ENCODE data around the gene GPR21.

The GPR21 gene

GRCh38 chr9:123011878-123012528 is 21.5 kb upstream of the GPR21 start:
- TF ChIP-seq, protein P1, sequence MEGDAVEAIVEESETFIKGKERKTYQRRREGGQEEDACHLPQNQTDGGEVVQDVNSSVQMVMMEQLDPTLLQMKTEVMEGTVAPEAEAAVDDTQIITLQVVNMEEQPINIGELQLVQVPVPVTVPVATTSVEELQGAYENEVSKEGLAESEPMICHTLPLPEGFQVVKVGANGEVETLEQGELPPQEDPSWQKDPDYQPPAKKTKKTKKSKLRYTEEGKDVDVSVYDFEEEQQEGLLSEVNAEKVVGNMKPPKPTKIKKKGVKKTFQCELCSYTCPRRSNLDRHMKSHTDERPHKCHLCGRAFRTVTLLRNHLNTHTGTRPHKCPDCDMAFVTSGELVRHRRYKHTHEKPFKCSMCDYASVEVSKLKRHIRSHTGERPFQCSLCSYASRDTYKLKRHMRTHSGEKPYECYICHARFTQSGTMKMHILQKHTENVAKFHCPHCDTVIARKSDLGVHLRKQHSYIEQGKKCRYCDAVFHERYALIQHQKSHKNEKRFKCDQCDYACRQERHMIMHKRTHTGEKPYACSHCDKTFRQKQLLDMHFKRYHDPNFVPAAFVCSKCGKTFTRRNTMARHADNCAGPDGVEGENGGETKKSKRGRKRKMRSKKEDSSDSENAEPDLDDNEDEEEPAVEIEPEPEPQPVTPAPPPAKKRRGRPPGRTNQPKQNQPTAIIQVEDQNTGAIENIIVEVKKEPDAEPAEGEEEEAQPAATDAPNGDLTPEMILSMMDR (IDR thresholded peaks at IDR 0.05; ENCODE audit: low read depth, low read length), result no peak

GRCh38 chr9:123016631-123017030 is 16.8 kb upstream of the GPR21 start:
- TF ChIP-seq, protein P1 (IDR thresholded peaks at IDR 0.05; ENCODE audit: low read depth, low read length), result no peak
- H3K4me3 ChIP-seq (ENCODE audit: low read depth, low read length), result no peak overlapping the region

More at GRCh38 chr9:123011878-123012528, 21.5 kb upstream of the GPR21 start:
- no peak overlapping the region for H3K4me3 ChIP-seq (ENCODE audit: low read depth, low read length)

- TF ChIP-seq, protein P1 (IDR thresholded peaks at IDR 0.05; ENCODE audit: low read depth, low read length), result no peak
- no peak overlapping the region for H3K4me3 ChIP-seq (ENCODE audit: low read depth, low read length)
These were observed 12.7 kb upstream of the GPR21 start for GRCh38 chr9:123020796-123021195.

GRCh38 chr9:123026425-123026824 is 7.0 kb upstream of the GPR21 start:
- H3K4me3 ChIP-seq (ENCODE audit: low read depth, low read length), result no peak overlapping the region

DNA sequence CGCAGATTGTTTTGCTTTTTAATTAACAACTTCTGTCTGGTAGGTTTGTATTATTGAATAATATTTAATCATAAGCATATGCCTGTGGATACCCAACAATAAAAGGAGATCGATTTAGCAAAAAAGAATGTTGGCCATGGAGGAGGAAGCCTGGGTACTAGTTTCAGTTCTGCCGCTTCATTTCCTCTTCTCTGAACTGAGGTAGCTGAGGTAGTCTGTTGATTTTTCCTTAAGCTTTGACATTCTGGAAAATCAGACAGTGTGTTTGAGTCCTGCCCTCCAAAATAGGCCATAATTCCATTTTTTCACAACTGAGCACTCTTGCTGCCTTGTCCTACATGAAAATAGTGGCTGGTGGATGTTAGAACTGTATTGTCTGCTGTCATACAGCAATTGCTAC is 6.0 kb upstream of the GPR21 start:
- no peak overlapping the region for H3K4me3 ChIP-seq (ENCODE audit: low read depth, low read length)
- TF ChIP-seq, protein P1 (IDR thresholded peaks at IDR 0.05; ENCODE audit: low read depth, low read length), result no peak

More at GRCh38 chr9:123026425-123026824, 7.0 kb upstream of the GPR21 start:
- TF ChIP-seq, protein P1 (IDR thresholded peaks at IDR 0.05; ENCODE audit: low read depth, low read length), result no peak

DNA sequence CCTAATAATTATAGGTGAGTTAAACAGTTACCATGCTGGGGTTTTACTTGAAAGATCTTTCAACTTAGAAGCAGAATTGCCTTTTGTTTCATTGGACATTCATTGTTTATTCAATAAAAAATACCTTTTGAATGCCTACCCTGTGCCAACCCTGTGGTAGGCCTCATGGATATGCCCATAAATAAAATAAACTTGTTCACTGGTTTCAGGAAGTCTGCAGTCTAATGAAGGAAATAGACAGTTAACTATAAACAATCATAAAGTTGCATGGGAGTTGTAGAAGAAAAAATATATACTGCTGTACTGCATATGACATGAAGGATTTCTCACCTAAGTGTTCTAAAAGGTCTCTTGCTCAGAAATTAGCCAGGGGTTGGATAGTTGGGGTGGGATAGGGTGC is 5.3 kb upstream of the GPR21 start:
- no peak overlapping the region for H3K4me3 ChIP-seq (ENCODE audit: low read depth, low read length)
- TF ChIP-seq, protein P1 (IDR thresholded peaks at IDR 0.05; ENCODE audit: low read depth, low read length), result no peak

DNA sequence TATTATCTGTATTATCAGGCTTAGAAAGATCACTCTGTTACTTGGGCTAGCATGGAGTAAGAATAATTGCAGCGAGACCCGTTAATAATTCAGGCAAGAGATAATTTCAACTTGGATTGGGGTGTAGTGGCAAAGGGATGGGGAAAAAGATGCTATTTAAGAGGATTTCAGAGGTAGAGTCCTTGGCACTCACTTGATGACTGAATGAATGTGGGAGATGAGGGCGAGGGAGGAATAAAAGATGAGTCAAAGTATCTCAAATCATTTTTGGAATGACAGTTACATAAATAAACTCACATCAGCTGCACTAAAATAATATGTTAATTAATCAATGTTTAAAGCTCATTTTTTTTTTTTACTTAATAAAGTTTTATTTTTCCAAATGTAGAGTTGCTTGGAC is 4.5 kb upstream of the GPR21 start:
- no peak overlapping the region for H3K4me3 ChIP-seq (ENCODE audit: low read depth, low read length)
- TF ChIP-seq, protein P1 (IDR thresholded peaks at IDR 0.05; ENCODE audit: low read depth, low read length), result no peak

All from WI38 (cell line).